ENCODE results near the gene FOXJ3.

DNA sequence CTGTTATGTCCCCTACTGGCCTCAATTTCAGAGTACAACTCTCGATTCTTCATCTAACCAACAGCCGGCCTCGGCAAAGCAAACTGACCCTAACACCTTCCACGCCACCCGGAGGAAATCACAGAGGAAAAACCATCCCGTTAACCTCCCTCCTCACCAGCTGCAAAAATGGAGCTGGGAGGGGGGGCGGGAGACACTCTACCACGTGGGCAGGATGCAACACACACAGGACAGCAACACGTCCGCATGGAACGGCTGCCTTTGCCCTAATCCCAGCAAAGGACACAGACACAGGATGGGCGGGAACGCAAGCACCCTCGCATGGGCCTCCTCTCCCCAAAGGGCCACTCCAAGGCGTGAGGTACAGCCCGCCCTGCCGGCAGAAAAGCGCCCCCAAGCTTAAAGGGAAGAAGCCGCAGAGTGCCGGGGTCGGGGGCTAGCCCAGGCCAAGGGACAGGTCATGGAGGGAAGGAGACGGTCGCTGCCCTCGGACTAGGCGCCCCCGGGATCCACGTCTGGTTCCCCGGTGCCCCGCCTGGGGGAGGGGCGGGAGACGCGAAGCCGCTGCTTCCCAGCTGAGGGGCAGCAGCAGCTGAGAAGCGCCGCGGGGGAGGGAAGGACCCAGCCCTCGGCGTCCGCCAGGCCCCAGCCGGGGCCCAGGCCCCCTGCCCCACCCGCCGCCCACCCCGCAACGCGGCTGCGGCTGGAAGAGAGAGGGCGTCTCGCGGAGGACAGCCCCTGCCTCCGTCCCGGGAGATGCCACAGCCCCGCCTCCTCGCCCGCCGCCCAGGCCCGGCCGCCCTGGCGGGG is 590 bp downstream of the FOXJ3 start:
- TF ChIP-seq POLR2A (IDR thresholded peaks at IDR 0.05) = no peak
- TF ChIP-seq, protein P1, sequence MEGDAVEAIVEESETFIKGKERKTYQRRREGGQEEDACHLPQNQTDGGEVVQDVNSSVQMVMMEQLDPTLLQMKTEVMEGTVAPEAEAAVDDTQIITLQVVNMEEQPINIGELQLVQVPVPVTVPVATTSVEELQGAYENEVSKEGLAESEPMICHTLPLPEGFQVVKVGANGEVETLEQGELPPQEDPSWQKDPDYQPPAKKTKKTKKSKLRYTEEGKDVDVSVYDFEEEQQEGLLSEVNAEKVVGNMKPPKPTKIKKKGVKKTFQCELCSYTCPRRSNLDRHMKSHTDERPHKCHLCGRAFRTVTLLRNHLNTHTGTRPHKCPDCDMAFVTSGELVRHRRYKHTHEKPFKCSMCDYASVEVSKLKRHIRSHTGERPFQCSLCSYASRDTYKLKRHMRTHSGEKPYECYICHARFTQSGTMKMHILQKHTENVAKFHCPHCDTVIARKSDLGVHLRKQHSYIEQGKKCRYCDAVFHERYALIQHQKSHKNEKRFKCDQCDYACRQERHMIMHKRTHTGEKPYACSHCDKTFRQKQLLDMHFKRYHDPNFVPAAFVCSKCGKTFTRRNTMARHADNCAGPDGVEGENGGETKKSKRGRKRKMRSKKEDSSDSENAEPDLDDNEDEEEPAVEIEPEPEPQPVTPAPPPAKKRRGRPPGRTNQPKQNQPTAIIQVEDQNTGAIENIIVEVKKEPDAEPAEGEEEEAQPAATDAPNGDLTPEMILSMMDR (IDR thresholded peaks at IDR 0.05) = no peak

All from uterus (tissue), 2 donors.